GM08714 (cell line): ENCODE results near the gene ATAD3A.
"Not testable (repeated sequence)": the region's sequence is repeated elsewhere in the genome, so short reads cannot be mapped to it uniquely, and the experiment has no call there.

Source experiments
- H3K4me3 ChIP-seq: fragments of 200-500 bp; sonication (Bioruptor generic); 2 replicates; pipeline ENCODE4 v1.5.1; 2014; ENCODE audit warnings: mild to moderate bottlenecking, low read length, inconsistent platforms
- ZNF274 ChIP-seq: IDR thresholded peaks from 2 replicates; pipeline ENCODE4 v1.6.1; 2012; ENCODE audit warnings: mild to moderate bottlenecking, low read depth, low read length

Gene ATAD3A

DNA sequence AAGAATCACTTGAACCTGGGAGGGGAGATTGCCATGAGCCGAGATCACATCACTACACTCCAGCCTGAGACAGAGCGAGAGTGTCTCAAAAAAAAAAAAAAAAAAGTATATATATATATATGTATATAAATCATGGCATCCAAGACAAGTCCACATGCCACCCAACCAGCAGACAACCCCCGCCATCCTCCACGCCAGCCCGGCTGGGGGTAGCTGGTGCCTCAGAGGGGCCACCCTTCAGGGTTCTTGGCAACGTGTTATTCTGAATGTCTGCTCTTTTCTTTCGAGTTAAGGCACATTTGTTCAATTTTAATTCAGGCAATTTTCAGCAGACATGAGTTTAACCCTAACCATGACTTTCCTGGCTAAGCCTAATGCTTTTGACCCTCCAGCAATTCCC, 38.1 kb downstream of the ATAD3A start:
- TF ChIP-seq ZNF274: no peak
- H3K4me3 ChIP-seq: no peak overlapping the region

DNA sequence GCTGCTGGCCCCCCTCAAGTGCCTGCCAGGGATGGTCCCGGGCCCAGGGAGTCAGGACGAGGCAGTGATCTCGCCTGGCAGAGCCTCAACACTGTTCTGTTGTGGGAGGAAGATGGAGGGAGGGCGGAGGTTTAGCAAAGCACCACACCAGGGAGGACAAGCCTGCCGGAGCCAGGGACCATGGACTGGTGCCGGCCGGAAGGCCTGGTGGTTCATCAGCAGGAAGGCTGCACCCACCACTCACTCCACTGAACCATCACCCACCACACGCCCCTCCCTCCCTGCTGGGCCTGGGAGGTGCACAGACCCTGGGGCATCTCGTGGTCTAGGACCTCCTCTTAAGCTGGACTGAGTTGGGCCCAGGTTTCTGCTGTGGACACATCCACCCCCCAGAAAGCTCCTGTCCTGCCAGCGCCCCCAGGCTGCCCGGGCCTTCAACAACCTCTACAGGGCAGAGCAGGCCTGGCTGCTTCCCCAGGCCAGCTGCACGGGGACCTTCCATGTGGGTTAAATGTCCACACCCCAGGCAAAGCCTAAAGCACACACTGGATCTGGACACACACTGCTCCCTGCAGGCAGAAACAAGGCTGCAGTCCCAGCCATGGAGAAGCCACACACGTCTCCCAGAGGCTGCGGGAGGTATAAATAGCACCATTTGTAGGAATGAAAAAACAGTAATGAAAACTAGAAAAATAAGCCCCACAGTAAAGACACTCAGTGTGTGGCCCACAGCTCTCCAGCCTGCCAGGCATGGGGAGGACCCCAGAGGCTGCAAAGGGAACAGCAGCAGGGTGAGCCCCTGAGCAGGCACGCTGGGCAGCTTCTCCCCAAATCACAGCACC, 38.9 kb downstream of the ATAD3A start:
- TF ChIP-seq ZNF274: no peak
- no peak overlapping the region for H3K4me3 ChIP-seq

DNA sequence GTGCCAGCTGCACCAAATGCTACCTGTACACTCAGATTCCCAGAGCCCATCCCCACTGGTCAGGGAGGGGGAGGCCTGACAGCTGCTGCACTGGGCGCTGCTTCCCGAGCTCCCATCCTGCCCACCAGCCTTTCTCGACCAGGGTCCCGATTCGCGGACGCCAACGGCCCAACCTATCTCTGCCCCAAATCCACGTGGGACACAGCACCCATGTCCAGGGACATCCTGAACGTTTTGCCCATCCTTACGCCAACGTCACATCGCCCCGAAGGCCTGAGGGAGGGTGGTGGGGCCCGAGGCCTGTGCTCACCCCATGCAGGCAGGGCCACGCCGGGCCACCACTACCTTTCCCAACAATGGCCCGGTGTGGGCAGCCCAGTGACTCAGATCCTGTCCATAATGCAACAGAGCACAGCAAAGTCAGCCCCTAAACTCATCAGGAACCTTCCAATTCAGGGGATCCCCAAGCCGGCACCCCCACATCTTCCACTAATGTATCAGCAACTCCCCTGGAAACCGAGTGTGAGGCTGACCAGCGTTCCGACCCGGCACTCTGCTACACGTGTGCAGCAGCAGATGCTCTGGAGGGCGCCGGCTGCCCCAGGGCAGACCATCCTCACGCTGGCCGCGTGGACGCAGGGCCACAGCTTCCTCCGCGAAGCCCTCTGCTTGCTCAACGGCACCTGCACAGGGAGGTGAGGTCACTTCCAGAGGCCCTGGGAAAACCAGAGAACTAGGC, 39.7 kb downstream of the ATAD3A start:
- no peak for TF ChIP-seq ZNF274
- H3K4me3 ChIP-seq: no peak overlapping the region

GRCh38 chr1:1552263-1552639, 40.3 kb downstream of the ATAD3A start:
- TF ChIP-seq ZNF274: no peak
- no peak overlapping the region for H3K4me3 ChIP-seq

DNA sequence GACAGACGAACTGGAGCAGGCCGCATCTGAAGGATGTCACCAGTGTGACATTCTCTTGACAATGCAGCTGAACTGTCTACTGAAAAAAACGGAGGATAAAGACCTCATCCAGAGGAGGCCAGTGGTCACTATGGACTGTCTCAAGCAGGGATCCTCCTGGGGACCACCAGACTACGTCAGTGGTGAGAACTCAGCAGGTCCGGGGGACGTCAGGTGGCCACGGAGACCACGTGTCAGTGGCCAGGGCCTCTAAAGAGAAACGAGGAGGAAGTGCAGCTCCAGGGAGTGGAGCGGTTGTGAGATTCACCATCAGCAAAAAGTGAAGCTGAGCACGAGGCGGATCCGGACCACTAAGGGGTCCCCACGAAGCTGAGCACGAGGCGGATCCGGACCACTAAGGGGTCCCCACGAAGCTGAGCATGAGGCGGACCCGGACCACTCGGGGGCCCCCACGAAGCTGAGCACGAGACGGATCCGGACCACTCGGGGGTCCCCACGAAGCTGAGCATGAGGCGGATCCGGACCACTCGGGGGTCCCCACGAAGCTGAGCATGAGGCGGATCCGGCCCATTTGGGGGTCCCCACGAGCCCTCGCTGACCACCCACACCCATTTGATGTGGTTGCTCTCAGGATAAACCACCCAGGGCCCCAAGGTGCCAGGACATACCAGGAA, 42.0 kb downstream of the ATAD3A start:
- no peak for TF ChIP-seq ZNF274
- no peak overlapping the region for H3K4me3 ChIP-seq

DNA sequence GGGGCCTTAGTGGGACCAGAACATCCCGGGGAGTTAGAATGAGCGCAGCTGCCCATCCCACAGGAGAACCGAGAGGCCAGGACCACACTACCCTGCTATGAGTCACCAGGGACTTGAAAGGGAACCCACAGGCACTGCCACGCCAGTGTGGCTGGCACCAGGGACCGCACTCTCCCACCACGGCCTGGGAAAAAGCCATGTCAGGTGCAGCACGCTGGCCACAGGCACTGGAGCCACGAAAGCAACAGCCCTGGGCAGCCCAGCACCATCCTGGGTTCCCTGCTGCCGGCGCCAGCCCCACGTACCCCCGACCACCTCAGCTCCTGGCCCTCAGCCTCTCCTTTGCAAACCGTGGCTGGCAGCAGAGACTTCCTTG, 42.6 kb downstream of the ATAD3A start:
- no peak for TF ChIP-seq ZNF274
- no peak overlapping the region for H3K4me3 ChIP-seq

DNA sequence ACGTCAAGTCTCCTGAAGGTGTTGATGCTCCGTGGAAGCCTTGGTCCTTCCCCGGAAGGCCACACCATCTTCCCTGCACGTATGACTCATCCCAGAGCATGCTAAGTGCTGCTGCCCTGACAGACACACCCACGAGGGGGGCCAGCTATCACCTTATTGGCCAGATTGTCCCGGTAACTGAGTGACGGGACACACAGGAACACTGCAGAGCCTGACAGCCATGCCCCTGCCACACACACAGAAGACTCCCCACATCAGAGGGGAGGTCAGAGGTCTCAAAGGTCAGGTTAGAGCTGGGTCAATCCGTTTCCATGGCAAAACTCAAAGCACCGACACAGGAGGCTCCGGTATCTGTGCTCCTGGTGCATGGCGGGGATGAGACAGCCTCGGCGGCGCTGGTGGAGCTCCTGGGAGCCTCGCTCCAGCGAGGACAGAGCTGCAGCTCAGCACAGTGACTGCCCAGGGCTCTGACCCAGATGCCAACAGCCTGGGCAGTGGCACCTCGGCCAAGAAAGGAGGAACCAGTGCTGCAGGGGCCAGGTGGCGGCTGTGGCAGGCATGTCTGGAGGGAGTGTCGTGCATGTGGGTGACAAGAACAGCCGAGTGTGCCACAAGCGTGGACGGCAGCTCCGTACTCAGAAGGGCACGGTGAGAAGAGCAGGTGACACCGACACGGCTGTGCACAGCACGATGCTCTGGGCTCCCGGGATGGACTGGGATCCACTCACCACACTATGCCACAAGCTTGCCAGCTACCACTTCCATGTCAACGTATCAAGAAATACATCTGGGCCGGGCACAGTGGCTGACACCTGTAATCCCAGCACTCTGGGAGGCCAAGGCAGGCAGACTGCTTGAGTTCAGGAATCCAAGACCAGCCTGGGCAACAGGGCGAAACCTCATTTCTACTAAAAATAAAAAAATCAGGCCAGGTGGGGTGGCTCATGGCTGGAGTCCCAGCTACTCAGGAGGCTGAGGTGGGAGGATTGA, 43.3 kb downstream of the ATAD3A start:
- H3K4me3 ChIP-seq: no peak overlapping the region
- TF ChIP-seq ZNF274: no peak

DNA sequence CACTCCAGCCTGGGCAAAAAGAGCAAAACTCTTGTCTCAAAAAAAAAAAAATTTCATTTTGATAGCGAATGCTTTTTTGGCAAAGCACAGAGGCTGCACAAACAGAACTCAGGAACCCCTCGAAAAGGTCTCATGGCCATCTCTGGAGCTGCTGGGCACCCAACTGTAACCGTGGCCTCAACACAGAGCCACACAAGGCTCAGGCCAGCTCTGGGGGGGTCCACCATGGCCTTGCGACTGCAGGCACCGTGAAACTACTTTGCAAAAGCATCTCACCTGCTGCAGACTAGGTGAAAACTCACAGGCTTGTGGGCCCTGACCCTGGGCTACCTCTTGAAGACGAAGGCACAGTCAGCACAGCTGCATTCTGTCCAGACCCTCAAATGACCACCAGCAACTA, 44.5 kb downstream of the ATAD3A start:
- H3K4me3 ChIP-seq: no peak overlapping the region
- TF ChIP-seq ZNF274: no peak

GRCh38 chr1:1556961-1557360, 45.0 kb downstream of the ATAD3A start:
- H3K4me3 ChIP-seq: not testable (repeated sequence)

DNA sequence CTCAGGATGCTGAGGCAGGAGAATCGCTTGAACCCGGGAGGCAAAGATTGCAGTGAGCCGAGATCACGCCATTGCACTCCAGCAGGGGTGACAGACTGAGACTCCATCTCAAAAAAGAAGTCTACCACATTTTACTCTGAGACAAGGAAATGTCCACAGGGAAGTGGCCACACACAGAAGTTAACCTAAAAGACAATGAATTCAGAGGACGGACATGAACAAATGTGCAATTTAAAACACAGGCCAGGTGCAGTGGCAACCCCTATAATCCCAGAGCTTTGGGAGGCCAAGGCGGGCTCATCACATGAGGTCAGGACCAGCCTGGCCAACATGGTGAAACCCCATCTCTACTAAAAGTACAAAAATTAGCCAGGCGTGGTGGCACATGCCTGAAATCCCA, 45.7 kb downstream of the ATAD3A start:
- H3K4me3 ChIP-seq: not testable (repeated sequence)

GRCh38 chr1:1558591-1558990, 46.6 kb downstream of the ATAD3A start:
- TF ChIP-seq ZNF274: no peak

DNA sequence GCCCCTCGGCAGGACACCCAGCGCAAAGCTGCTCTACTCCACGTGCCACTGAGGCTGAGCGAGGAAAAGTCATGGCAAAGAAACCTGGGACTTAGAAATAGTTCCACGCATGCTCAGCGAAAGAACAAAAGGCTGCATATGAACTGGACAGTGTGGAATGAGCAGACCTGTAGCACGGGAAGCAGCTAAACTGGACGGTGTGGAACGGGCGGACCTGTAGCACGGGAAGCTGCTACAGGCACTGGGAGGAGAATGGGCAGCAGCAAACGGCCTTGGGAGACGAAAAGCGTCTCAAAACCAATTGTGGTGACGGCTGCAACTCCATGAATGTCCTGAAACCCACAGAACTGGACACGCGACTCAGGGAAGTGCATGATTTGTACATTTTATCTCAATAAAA, 47.1 kb downstream of the ATAD3A start:
- H3K4me3 ChIP-seq: no peak overlapping the region
- TF ChIP-seq ZNF274: no peak

More at GRCh38 chr1:1558591-1558990, 46.6 kb downstream of the ATAD3A start:
- H3K4me3 ChIP-seq: no peak overlapping the region

DNA sequence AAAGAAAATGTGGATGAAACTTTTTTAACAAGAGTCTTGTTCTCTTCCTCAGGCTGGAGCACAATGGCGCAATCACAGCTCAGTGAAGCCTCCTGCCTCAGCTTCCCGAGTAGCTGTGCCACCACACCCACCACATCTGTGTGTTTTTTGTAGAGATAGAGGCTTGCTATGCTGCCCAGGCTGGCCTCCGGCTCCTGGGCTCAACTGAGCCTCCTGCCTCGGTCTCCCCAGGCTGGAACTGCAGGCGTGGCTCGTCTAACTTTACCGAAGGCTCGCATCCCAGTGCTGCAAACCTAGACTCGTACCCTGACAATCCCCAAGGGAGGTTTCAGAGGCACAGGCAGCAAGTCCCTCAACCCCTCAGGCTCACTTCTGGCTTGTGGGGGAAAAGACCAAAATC, 48.2 kb downstream of the ATAD3A start:
- H3K4me3 ChIP-seq: no peak overlapping the region
- no peak for TF ChIP-seq ZNF274
